Kidney epithelial cell (primary cell): ENCODE results near the gene ALK. TPM values are rescaled to one million over a fixed set of nuclear protein-coding genes. Genes with fewer than 3 reads are reported as not detected.

Experiments used
- DNase-seq: peaks from one replicate; pipeline ENCODE4 v3.0.0-alpha.2; 2010; ENCODE audit warnings: low read depth
- H3K27me3 ChIP-seq: 2 replicates; pipeline ENCODE4 v1.6.0; 2011; ENCODE audit warnings: low read length; ENCODE audit not compliant: control insufficient read depth, insufficient read depth
- H3K36me3 ChIP-seq: 2 replicates; pipeline ENCODE4 v1.5.1; 2011; ENCODE audit warnings: low read length; ENCODE audit not compliant: control insufficient read depth, insufficient read depth
- H3K4me3 ChIP-seq: 2 replicates; pipeline ENCODE4 v1.5.1; 2011; ENCODE audit warnings: low read depth, mild to moderate bottlenecking, control low read depth, low read length
- total RNA-seq: library from RNA; depleted of rRNA; stranded (reverse); fragments of >200 nt; gene quantifications from 2 replicates; pipeline ENCODE4 v1.2.3, GENCODE V29; 2015
- TF ChIP-seq, protein P1 (sequence below): IDR thresholded peaks from 2 replicates; pipeline ENCODE4 v1.5.1; 2011; ENCODE audit warnings: mild to moderate bottlenecking, moderate library complexity, low read length, control low read depth, inconsistent platforms; ENCODE audit not compliant: insufficient read depth, poor library complexity, severe bottlenecking

ALK gene
- total RNA-seq, 1 donor from 2014 or later = not detected

DNA sequence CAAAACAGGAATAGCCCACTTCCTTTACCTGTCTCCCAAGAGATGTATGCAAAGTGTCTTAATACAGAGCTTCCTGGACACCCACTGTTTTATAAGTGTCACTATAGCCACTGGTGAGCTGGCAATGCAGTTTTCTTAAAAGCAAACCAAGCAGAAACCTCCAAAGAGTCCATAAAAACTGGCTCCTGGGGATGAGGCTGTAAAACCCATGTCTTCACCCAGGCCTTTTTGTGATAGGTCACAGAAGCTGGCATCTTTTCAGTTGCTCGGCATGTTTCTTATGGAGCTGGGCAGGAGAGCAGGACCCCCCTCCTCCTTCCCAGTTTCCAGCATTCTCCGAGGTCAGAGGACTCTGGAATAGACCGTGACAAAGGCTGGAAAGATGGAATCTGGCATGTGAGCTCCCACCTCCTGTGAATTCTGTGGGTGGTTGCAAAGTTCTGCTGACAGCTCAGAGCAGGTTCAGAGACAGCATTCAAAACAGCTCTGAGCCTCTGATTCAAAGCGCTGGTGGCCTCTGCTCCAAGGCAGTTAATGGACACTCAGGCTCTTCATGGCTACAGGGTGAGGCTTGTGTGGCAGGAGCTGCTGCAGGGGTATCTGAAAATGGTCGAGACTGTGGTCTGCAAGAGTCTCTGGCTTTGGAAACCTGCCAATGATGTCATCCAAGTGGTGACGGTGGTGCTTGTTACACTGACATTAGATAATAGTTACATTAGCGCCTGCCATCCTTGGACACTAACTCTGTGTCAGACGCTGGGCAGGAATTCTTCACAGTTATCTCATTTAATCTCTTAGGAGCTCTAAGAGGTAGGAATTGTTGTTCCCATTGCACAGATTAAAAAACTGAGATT lies 522.8 kb downstream of the ALK start:
- no peak for DNase-seq
- peaks cover 8% of the 10 kb centered on the region for H3K27me3 ChIP-seq
- TF ChIP-seq, protein P1, sequence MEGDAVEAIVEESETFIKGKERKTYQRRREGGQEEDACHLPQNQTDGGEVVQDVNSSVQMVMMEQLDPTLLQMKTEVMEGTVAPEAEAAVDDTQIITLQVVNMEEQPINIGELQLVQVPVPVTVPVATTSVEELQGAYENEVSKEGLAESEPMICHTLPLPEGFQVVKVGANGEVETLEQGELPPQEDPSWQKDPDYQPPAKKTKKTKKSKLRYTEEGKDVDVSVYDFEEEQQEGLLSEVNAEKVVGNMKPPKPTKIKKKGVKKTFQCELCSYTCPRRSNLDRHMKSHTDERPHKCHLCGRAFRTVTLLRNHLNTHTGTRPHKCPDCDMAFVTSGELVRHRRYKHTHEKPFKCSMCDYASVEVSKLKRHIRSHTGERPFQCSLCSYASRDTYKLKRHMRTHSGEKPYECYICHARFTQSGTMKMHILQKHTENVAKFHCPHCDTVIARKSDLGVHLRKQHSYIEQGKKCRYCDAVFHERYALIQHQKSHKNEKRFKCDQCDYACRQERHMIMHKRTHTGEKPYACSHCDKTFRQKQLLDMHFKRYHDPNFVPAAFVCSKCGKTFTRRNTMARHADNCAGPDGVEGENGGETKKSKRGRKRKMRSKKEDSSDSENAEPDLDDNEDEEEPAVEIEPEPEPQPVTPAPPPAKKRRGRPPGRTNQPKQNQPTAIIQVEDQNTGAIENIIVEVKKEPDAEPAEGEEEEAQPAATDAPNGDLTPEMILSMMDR = no peak
- no peaks in the 10 kb centered on the region for H3K36me3 ChIP-seq
- H3K4me3 ChIP-seq = no peak overlapping the region

- TF ChIP-seq, protein P1 = no peak
- Histone ChIP-seq H3K36me3 (no peaks in the 10 kb centered on the region), H3K4me3 (no peak overlapping the region), H3K27me3 (peaks cover 8% of the 10 kb centered on the region)
- no peak for DNase-seq
Measured at GRCh38 chr2:29397713-29398112, 523.7 kb downstream of the ALK start.

DNA sequence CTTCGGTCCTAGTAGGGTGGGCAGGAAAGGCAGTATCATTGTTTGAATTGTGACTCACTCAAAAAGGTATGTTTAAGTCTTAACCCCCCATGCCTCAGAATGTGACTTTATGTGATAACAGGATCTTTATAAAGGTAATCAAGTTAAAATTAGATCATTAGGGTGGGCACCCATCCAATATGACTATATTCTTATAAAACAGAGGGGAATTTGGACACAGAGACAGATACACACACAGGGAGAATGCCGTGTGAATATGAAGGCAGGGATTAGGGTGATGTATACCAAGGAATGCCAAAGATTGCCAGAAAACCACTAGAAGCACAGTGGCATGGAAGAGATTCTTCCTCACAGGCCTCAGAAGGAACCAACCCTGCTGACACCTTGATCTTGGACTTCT lies 524.3 kb downstream of the ALK start:
- Histone ChIP-seq H3K36me3 (no peaks in the 10 kb centered on the region), H3K27me3 (peaks cover 9% of the 10 kb centered on the region), H3K4me3 (no peak overlapping the region)
- TF ChIP-seq, protein P1 = no peak
- DNase-seq = no peak

GRCh38 chr2:29394981-29395350 lies 526.4 kb downstream of the ALK start:
- TF ChIP-seq, protein P1 = no peak
- DNase-seq = no peak
- Histone ChIP-seq H3K4me3 (no peak overlapping the region), H3K36me3 (no peaks in the 10 kb centered on the region), H3K27me3 (peaks cover 9% of the 10 kb centered on the region)

DNA sequence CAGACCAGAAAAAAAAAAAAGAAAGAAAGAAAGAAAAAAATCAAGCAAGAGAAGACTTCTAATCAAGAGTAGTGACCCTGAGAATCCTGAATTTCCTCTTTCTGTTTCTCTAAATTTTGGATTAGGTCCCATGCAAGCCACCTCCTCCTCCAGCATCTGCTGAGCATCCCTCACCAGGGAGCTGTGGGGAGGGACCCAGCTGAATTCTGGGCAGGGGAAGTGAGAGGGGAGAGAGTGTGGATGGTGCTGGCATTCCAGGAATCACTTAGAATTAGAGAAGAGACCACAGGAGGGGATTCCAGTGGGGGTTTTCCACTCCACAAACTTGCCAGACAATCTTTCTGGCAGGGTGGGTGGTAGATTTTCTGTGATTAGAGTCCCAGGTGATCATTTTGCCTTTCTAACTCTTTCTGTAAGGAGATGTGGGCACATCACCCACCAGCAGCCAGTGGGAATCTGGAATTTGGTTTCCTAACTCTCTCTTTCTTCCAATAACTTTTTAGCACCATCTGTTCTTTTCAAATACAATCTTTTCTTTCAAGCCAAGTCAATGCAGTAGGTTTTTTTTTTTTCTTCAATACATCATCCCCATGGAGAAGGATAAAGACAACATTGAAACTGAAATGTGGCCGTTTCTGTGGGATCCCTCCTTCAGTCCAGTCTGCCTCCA lies 526.9 kb downstream of the ALK start:
- no peaks in the 10 kb centered on the region for H3K36me3 ChIP-seq
- no peak for DNase-seq
- TF ChIP-seq, protein P1 = no peak
- H3K27me3 ChIP-seq = peaks cover 9% of the 10 kb centered on the region
- H3K4me3 ChIP-seq = no peak overlapping the region
